NT2/D1 (cell line): Measurements from ENCODE around the gene AKT3.

ENCODE experiments used
- YY1 ChIP-seq: IDR thresholded peaks from 2 replicates; pipeline ENCODE4 v1.6.1; 2011; ENCODE audit not compliant: insufficient read length, insufficient read depth
- ZNF274 ChIP-seq: IDR thresholded peaks from 2 replicates; pipeline ENCODE4 v1.6.1; 2011; ENCODE audit warnings: mild to moderate bottlenecking, low read depth, low read length

DNA sequence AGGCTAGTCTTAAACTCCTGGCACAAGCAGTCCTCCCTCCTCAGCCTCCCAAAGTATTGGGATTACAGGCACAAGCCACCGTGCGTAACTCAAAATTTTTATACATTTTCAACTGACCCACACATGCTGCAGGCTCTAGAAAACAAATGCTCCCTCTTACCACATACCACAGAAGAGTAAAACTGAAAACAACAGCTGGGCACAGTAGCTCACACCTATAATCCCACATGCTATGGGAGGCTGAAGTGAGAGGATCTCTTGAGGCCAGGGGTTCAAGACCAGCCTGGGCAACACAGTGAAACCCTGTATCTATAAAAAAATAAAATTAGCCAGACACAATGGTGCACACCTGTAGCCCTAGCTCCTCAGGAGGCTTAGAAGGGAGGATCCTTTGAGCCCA is 56.7 kb downstream of the AKT3 start:
- no peak for TF ChIP-seq ZNF274
- no peak for TF ChIP-seq YY1
